GM19023 (cell line): ENCODE data around the gene ADAMTSL3.
A peak's percentile ranks its signal among the peaks of the same experiment; 100 is the strongest.

Experiments used
- ATAC-seq: cut with Tn5 transposase; IDR thresholded peaks from one replicate; pipeline ENCODE4 v1.9.1; 2021; ENCODE audit warnings: mild to moderate bottlenecking, moderate library complexity; ENCODE audit not compliant: unreplicated experiment

The ADAMTSL3 gene

DNA sequence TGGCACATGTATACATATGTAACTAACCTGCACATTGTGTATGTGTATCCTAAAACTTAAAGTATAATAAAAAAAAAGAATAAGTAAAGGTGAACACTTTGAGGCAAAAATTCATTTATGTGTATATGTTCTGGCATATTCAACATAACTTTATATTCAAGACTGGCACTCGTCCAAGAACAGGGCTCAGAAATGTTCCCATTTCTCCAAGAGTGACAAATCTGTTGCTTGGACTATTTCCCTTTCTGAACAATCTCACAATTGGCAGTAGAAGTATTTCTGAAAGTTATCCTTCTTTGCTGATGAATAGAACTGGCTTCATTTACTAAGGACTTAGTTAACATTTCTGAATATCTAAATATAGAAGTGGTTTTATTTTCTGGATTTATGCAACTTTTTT, 212.8 kb downstream of the ADAMTSL3 start:
- no peak for ATAC-seq

DNA sequence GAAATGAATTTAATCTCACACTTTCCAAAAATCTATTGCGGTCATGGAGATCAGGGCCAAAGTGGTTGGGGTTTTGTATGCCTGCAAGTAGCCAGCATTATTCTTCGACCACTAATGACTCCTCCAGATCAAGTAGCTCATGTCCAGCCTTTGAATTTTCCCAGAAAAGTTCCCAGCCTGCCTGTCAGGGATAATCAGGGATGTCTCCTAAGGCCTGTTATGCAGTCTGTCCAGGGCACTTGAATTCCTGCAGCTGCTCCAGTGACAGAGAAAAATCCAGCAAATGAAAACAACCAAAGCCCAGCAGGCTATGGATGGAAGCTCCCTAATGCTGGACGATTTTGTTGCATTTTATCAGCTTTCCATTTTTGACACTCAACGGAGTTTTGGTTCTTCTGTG, 215.4 kb downstream of the ADAMTSL3 start:
- no peak for ATAC-seq

DNA sequence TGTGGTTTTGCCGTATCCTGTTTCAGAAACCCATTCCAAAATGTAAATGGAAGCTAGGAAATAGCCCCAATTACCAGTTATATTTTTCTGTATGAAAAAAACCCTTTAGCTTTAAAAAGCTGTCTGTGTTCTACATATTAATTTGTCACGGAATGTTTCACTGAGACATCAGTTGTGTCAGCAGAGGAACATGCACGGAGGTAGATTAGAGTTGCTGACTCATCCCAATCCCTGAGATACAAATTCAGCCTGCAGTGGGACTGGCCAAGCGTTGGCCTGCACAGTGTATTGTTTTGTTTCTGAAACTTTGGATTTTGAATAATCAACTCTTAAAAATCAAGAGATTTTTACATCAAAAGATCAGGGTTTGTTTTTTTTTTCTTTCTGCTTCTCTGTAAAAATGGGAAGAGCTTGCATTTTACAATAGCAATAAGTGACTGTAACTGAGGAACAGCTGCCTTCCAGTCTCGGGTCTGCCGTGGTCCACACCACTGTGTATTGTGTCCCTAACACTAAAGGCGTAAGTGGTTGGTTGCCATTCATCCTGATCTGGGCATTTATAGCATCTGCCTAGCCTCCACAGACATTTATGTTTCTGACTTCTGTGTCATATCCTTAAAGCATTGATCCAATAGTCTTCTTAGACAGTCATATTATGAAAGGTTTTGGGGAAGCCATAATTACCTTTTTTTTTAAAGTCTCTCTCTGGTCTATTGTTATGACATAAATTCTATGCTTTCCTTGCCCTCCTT, 218.1 kb downstream of the ADAMTSL3 start:
- peak; percentile 76 for ATAC-seq

DNA sequence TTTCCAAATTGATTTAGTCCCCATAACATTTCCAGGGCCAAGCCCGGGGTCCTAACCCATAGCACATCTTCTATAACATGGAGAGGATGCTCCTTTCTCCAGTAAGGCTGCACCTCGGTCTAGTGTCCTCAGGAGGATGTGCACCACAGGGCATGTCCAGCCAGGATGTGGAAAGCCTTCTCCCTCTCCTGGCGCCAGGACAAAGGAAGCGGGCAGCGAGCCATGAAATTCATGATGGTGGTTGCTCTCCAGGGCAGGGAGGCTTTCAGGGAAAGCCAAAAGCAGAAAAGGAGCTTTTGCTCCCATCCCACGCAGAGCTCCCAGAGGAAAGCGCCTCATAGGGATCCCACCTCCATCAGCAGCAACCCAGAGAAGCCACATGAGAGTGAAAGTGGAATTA, 220.0 kb downstream of the ADAMTSL3 start:
- ATAC-seq, result no peak

DNA sequence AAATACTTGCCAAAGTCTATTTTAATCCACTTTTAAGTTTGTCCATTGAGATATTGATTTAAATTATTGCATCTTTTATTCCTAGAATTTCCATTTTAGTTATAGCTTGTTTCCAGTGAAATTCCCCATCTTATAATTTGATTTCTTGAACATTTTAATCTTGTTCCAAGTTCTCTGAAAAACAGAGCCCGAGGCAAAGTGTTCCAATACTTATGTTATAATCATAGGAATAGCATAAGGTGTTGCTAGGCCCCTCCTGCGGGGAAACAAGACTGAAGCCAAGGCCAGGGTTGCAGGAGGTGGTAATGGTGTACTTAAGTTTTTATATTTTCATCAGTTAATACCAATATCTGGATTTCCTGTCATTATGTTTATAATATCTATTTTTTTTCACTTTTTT, 226.6 kb downstream of the ADAMTSL3 start:
- no peak for ATAC-seq

DNA sequence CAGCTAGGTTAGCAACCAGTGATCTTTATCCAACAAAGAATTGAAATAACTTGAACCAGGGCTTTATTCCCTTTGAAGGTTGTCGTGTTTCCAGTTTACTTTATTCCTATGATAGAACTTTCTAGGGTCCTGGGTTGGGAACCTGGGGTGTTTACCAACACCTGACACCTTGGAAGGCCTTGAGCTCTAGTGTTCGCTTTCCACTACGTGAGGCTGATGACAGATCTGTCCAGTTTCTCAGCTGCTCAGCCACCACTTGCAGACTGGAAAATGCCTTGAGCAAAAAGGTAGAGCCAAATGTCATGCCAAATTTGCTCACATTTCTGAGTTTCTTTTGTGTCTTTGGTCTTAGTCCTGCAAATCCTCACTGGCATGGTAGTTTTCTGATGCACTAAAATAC, 227.2 kb downstream of the ADAMTSL3 start:
- no peak for ATAC-seq

DNA sequence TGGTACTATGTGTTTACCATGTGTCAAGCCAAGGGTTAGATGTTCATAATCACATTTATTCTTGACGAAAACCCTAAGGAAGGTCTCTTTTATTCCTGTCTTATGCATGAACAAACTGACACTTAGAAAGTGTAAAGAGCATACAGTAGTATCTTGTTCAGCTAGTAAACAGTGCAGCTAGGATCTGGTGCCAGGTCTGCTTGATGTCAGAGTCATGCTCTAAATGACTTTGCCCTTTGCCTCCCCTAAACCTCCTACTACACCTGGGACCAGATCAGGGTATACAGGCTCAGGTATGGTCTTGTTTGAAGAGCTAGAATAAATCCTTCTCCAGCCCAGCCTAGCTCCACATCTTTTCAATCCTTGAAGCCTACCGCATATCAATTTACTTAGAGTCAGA, 232.4 kb downstream of the ADAMTSL3 start:
- no peak for ATAC-seq

DNA sequence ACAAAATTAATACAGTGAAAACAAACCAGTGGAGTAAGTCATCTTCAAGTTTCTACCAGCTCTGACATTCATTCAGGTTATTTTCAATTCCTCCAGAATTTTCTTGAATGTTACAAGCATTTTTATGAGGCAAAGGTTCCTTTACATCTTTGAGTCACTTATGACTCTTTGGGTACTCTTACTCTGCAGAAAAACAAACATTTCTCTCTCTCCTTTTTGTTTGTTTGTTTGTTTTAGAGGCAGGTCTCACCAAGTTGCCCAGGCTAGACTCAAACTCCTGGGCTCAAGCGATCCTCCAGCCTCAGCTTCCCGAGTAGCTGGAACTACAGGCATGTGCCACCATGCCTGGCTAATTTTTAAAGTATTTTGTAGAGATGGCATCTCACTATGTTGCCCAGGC, 233.5 kb downstream of the ADAMTSL3 start:
- no peak for ATAC-seq

DNA sequence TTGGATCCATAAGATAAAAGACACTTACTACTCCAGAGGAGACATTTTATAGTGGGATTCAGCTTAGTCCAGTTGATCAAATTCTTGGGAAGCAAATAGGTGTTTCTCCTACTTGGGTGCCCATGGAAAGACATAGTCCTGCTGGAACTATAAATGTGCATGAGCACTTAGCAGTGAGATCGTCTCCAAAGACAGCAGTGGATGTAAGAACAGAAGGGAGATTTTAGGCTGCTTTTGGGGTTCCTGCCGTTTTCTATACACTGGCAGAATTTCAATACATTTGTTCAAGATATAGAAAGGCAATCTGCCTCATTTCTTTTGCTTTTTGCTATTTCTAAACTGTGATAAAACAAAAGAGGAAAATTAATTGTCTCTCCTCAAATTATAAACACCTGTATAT, 234.0 kb downstream of the ADAMTSL3 start:
- ATAC-seq, result no peak

DNA sequence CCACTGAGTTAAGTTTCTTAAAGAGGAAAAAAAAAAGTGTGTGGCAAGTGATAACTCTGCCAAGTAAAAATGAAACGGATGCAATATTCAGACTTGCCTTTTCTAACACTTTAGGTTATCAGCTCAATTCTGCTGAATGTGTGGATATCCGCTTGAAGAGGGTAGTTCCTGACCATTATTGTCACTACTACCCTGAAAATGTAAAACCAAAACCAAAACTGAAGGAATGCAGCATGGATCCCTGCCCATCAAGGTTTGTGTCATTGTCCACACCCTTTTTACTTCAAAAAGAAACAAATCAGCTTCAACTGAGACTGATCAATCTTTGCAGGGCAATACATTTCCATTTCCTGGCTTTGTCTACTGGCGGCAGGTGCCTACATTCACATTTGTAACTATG, 236.1 kb downstream of the ADAMTSL3 start:
- no peak for ATAC-seq

DNA sequence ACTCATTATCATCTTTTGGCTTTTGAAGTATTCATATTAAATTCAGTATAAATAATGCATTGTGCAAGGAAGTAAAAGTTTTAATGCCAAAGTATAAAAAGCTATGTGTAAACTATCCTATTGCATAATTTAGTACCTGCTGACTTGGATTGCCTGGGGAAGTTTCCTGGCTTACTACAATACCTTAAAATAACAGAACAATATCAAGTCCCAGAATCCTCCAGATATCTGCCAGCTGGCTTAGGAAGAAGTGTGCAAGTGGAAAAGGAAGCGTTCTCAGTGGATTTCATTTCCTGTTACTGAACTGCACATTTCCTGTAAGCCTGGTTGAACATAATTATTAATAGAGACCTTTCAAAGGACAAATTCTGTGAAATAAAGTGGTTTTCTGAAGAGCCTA, 236.7 kb downstream of the ADAMTSL3 start:
- no peak for ATAC-seq

DNA sequence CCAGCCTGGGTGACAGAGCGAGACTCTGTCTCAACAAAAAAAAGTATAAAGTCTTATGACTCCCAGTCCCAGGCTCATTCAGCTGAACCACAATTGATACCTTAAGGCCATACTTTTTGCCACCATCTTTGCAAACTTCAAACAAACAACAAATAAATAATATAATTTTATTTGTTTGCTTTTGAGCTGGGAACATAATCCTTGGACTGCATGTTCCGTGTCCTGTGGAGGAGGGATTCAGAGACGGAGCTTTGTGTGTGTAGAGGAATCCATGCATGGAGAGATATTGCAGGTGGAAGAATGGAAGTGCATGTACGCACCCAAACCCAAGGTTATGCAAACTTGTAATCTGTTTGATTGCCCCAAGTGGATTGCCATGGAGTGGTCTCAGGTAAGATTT, 238.6 kb downstream of the ADAMTSL3 start:
- no peak for ATAC-seq

DNA sequence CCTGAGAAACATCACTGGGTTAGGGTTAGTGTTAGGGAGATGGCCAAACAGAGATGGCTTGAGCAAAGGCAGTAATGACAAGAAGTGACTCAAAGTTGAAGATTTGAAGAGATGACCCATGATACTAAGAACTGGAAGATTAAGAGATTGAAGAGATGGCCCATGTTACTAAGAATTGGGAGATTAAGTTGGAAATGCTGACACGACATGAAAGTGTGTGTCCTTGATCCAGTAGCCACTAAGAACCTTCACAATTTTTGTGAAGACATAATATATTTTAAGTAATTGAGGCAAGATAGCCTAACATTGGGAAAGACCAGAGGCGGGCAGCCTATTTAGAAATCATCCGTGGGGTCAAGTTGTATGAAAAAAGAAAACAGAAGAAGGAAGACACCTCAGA, 239.4 kb downstream of the ADAMTSL3 start:
- no peak for ATAC-seq

DNA sequence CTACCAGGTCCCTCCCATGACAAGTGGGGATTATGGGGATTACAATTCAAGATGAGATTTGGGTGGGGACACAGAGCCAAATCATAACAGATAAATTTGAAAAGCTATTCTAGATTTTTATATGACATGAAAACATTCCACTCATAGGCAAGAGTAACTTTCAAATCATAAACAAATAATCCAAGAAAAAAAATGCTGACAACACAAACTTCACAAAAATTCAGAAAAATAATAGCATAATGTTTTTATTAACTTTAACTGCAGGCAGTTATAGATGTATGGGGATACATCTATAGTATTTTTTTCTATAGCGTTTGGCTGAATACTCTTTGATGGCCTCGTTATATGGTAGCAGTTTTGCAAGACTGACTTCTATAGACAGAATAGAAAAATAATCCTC, 243.1 kb downstream of the ADAMTSL3 start:
- no peak for ATAC-seq

DNA sequence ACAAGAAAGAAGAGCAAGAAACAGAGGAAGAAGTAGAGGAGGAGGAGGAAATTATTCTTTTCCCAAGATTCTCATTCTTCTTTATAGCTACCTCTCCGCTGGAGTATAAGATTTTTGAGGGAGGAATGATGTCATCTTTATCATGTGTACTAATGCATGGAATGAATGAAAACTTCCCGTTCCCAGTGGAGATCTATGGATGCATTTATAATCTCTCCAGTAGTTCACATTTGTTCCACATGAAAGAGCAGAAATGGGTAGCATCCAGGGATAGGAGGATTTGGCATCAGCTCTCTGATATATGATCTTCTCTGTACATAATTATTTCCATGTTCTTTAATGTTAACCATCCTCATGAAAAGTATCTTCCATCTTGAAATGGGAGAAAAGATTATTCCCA, 244.4 kb downstream of the ADAMTSL3 start:
- no peak for ATAC-seq

DNA sequence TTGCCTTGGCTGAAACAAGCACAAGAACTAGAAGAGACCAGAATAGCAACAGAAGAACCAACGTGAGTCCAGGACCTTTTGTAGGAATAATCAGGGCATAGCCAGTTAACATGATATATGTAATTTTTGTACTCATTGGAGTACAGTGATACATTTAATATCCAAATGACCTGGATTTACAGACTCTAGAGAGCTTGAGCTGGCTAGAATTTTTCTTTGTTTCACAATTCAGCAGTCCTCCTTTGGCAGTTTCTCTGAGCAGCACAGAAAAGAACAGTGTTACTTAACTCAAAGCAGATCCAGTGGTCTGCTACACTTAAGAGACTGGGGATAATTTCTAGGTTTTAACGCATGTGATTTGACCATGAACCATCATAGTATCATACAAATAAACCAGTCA, 245.7 kb downstream of the ADAMTSL3 start:
- ATAC-seq, result no peak

DNA sequence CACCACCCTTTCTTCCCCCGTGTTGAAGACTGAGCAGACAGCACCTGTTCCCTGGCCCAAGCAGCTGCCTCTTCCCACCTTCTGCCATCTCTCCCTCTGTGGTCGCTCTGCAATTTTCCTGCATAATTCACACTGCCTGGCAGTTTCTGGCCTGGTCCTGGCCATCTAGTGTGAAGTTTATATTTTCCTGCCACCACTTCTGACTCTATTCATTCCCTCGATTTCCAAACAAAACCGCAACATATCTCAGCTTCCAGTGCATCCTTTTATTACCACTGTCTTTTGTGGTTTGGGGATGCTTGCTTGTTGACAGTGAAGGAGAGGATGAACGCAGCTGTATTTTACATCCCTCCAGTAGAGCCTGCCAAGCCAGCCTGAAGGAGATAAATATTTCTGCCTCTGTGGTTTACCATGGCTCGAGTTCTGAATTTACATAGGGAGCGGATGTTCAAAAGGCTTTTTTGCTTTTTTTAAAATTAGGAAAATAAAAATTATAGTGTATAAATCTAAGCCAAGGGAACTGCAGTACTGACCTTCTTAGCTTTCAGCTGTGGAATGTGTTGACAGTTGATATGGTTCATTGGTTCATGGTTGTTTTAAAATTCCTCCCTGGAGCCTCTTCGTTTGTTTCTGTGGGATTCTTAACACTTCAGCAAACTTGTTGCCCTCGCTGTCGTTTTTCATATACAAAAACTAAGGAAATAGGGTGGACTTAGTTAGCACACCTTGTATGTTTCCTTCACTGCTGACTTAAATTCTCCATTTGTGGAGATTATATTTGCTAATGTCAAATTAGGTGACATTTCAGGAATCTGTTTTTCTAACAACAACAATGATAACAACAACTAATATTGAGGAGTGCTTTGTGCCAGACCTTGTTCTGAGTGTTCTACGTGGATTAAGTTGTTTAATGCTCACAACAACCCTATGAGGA, 250.5 kb downstream of the ADAMTSL3 start:
- no peak for ATAC-seq

DNA sequence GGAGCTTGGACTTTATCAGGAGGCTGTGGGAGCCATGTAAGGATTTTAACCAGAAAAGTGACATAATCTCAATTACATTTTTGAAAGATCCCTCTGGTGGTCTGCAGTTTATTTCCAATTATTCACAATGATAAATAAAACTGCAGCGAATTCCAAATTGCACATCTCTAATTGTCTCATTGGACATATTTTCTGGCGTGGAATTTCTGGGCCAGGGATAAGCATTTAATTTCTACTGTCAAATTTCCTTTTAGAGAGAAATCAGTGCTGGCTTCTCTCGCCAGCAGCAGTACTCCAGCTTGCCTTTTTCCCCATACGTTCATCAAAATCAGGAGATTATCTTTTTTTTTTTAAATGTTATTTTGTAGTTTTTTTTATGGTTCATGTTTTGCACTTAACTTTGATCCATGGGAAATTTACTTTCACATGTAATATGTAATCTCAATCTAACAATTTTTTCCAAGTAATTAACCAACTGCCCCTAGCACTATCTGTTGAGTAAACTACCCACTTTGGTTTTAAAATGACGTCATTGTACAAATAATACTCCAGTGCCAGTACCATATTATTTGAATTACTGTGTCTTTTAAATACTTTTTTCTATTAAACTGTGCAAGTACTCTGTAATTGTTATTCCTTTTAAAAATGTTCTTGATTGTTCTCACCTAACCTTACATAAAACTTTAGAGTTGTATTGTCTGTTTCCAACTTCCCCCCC, 251.8 kb downstream of the ADAMTSL3 start:
- ATAC-seq, result no peak

DNA sequence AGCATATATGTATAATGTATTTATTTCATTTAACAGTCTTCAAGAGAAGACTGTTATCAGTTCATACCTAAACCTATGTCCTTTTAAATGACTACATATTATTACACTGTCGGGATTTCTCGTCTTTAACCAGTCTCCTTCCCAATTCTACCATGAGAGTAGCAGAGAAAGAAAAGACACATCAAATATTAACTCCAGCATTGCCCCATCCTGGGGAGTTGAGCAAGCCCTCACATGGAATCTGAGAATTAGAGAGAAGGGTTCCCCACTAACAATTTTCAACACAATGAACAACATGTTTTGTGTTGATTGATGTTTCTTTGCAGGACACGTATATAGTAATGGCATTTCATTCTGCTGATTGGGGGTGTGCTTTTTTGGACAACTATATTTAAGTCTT, 257.4 kb downstream of the ADAMTSL3 start:
- no peak for ATAC-seq

DNA sequence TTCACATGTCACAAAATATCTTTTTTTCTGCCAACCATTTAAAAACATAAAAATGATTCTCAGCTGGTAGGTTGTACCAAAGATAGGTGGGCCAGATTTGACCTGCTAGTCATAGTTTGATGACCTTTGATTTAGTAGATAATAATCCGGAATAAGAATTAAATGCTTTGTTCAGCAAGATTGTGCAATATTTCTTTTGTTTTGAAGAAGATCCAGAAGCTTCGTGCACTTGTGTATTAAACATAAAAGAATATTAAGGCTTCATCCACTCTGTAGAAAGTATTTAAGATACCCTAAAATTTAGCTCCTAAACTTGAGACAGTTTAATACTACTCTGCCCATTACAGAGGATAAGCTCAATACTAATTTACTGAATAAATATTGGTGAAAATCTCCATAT, 258.4 kb downstream of the ADAMTSL3 start:
- ATAC-seq, result no peak

DNA sequence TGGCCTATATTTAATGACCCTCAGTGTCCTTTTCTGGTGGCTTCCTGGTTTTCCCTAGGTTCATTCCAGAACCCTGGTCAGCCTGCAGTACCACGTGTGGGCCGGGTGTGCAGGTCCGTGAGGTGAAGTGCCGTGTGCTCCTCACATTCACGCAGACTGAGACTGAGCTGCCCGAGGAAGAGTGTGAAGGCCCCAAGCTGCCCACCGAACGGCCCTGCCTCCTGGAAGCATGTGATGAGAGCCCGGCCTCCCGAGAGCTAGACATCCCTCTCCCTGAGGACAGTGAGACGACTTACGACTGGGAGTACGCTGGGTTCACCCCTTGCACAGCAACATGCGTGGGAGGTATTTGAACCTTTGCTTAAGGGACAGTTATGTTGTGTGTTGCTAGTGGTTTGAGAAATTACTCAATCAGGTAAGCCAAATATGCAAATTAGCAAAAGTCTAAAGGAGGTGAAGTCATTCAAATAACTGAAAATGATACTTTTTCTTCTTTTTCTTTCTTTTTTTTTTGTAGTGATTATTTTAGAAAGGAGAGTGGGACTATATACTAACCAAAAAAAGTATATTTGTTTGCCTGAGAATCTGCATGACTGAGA, 259.2 kb downstream of the ADAMTSL3 start:
- no peak for ATAC-seq
